Endothelial cell of umbilical vein (primary cell): Measurements from ENCODE around the gene FSTL1. TPM values are rescaled to one million over a fixed set of nuclear protein-coding genes. Genes with fewer than 3 reads are reported as not detected.

Experiments
- BruUV-seq: library from RNA; stranded (reverse); fragments of 400-500 nt; replicated peaks from 2 replicates; lab custom pipeline; 2021; lab: Mats Ljungman, UMichigan
- CTCF ChIA-PET: fragments of 300-600, 350-600 bp; sonication (Branson Sonifier 250); formaldehyde crosslinking; loops from one replicate; lab custom pipeline; 2021; ENCODE audit warnings: antibody characterized with exemption, inconsistent platforms; lab: Charles Lee
- POLR2A ChIA-PET: fragments of 300-600, 350-600 bp; sonication (Branson Sonifier 250); formaldehyde crosslinking; loops from one replicate; lab custom pipeline; 2021; ENCODE audit warnings: antibody characterized with exemption, inconsistent platforms; lab: Charles Lee
- DNase-seq: peaks from one replicate; pipeline ENCODE4 v3.0.0-alpha.2; 2011; ENCODE audit warnings: low read depth, low spot score
- FAIRE-seq: peaks from 2 replicates; lab custom pipeline; 2011; peaks lifted over from hg19 to GRCh38; lab: Jason Lieb, UNC
- H2AFZ ChIP-seq: 2 replicates; pipeline ENCODE4 v1.6.0; 2012; ENCODE audit warnings: low read depth, low read length, control low read depth, inconsistent platforms
- H3K27ac ChIP-seq: 2 replicates; pipeline ENCODE4 v1.5.1; 2011; ENCODE audit warnings: low read depth, mild to moderate bottlenecking, control low read depth, low read length, moderate library complexity; ENCODE audit not compliant: insufficient read depth
- H3K27me3 ChIP-seq, 2 experiments: 2 replicates each; pipeline versions ENCODE4 v1.6.0 to v1.6.1; 2011; ENCODE audit warnings: low read length in 2 of 2, mixed read lengths in 1 of 2; ENCODE audit not compliant: control insufficient read depth in 2 of 2, insufficient read depth in 2 of 2
- H3K36me3 ChIP-seq, 2 experiments: 2 replicates in 1 of 2; 3 replicates in 1 of 2; pipeline ENCODE4 v1.5.1; 2011; ENCODE audit warnings: low read length in 2 of 2, mild to moderate bottlenecking in 1 of 2, moderate library complexity in 1 of 2; ENCODE audit not compliant: control insufficient read depth in 2 of 2, insufficient read depth in 2 of 2; ENCODE audit errors: extremely low read depth in 1 of 2
- H3K4me1 ChIP-seq: 3 replicates; pipeline ENCODE4 v1.5.1; 2011; ENCODE audit warnings: mild to moderate bottlenecking, low read length; ENCODE audit not compliant: control insufficient read depth, insufficient read depth; ENCODE audit errors: extremely low read depth
- H3K4me2 ChIP-seq: 2 replicates; pipeline ENCODE4 v1.6.1; 2011; ENCODE audit warnings: low read length, control low read depth, mixed read lengths; ENCODE audit not compliant: insufficient read depth
- H3K4me3 ChIP-seq, 3 experiments: fragments of 200-600 bp in 1 of 3; sonication (generic), shearing (Covaris generic) in 1 of 3; replicated peaks in 1 of 3; 2 replicates each; pipeline ENCODE4 v1.5.1; 2011 to 2016; ENCODE audit warnings: control low read depth in 3 of 3, low read length in 3 of 3, mild to moderate bottlenecking in 2 of 3, inconsistent platforms in 1 of 3, low read depth in 1 of 3, moderate library complexity in 1 of 3; ENCODE audit not compliant: insufficient read depth in 1 of 3
- H3K79me2 ChIP-seq: 2 replicates; pipeline ENCODE4 v1.6.0; 2012; ENCODE audit warnings: low read length, inconsistent platforms; ENCODE audit not compliant: control insufficient read depth, insufficient read depth
- H3K9ac ChIP-seq: replicated peaks from 2 replicates; pipeline ENCODE3; 2011; ENCODE audit warnings: low read length, control low read depth; ENCODE audit not compliant: insufficient read depth; ENCODE audit errors: extremely low read depth
- H3K9me1 ChIP-seq: replicated peaks from 3 replicates; pipeline ENCODE4 v1.6.0; 2011; ENCODE audit warnings: mild to moderate bottlenecking, low read length; ENCODE audit not compliant: control insufficient read depth, insufficient read depth; ENCODE audit errors: extremely low read depth
- H3K9me3 ChIP-seq: replicated peaks from 2 replicates; pipeline ENCODE4 v1.5.1; 2012; ENCODE audit warnings: low read length, inconsistent platforms; ENCODE audit not compliant: control insufficient read depth, insufficient read depth
- H4K20me1 ChIP-seq: replicated peaks from 2 replicates; pipeline ENCODE3; 2011; ENCODE audit warnings: mild to moderate bottlenecking, low read length; ENCODE audit not compliant: control insufficient read depth, insufficient read depth; ENCODE audit errors: extremely low read depth
- EZH2 ChIP-seq: IDR thresholded peaks from 2 replicates; pipeline ENCODE4 v1.6.1; 2012; ENCODE audit warnings: borderline replicate concordance, low read depth, mild to moderate bottlenecking, moderate library complexity, low read length, inconsistent platforms; ENCODE audit not compliant: severe bottlenecking
- FOS ChIP-seq: IDR thresholded peaks from 2 replicates; pipeline ENCODE4 v1.6.1; 2011; ENCODE audit warnings: mild to moderate bottlenecking, low read length, moderate library complexity, borderline replicate concordance; ENCODE audit not compliant: insufficient read depth
- GATA2 ChIP-seq: IDR thresholded peaks from 2 replicates; pipeline ENCODE4 v1.7.0; 2011; ENCODE audit warnings: low read depth, mild to moderate bottlenecking, moderate library complexity, mixed read lengths, low read length; ENCODE audit not compliant: insufficient read length, insufficient read depth
- JUN ChIP-seq: IDR thresholded peaks from 2 replicates; pipeline ENCODE4 v1.6.1; 2011; ENCODE audit warnings: borderline replicate concordance, low read depth; ENCODE audit not compliant: insufficient read length, insufficient read depth
- MAX ChIP-seq: IDR thresholded peaks from 2 replicates; pipeline ENCODE4 v1.6.1; 2011; ENCODE audit not compliant: insufficient read depth, insufficient read length
- MYC ChIP-seq: IDR thresholded peaks from one replicate; pipeline ENCODE4 v1.6.1; 2011; ENCODE audit warnings: mild to moderate bottlenecking, low read depth, low read length
- POLR2A ChIP-seq: IDR thresholded peaks from 2 replicates; pipeline ENCODE4 v1.6.1; 2012; ENCODE audit warnings: low read depth, mild to moderate bottlenecking, control low read depth, low read length
- POLR2AphosphoS5 ChIP-seq: IDR thresholded peaks from 2 replicates; pipeline ENCODE4 v1.6.1; 2012; ENCODE audit warnings: low read depth, mild to moderate bottlenecking, control low read depth, low read length, moderate library complexity; ENCODE audit not compliant: insufficient read depth
- dilution Hi-C: fragments of 300-500 bp; cut with MboI; formaldehyde crosslinking; loops from one replicate; pipeline ENCODE4 v1.15.0; 2019; ENCODE audit warnings: low sequenced_read_pairs; ENCODE audit not compliant: extremely low pct_ligation_motif_present
- intact Hi-C: fragments of 100-400 bp; cut with micrococcal nuclease; formaldehyde crosslinking; loops from one replicate; pipeline ENCODE4 v1.10.0; 2022
- polyA plus RNA-seq, 4 experiments: library from polyadenylated mRNA; depleted of rRNA in 3 of 4; stranded (reverse) in 3 of 4; unstranded in 1 of 4; fragments of >200 nt; gene quantifications; 2 replicates each; pipeline versions ENCODE4 v1.2.1 to v1.2.3, GENCODE V29; 2011 to 2012; ENCODE audit warnings: missing spikeins in 1 of 4
- total RNA-seq: library from RNA; stranded (reverse); gene quantifications from 2 replicates; pipeline ENCODE4 v1.2.3, GENCODE V29; 2021
- TF ChIP-seq, protein P1 (sequence below), 2 donors: IDR thresholded peaks; 1 replicate in 1 of 2; 2 replicates in 1 of 2; pipeline ENCODE4 v1.5.1; 2011; ENCODE audit warnings: low read length in 2 of 2, mild to moderate bottlenecking in 2 of 2, moderate library complexity in 2 of 2, control low read depth in 1 of 2, inconsistent platforms in 1 of 2, low read depth in 1 of 2; ENCODE audit not compliant: insufficient read depth in 1 of 2; ENCODE audit errors: extremely low read depth in 1 of 2

Gene FSTL1
- total and polyA plus RNA-seq, 2 donors (not counting 3 experiments of a cell fraction or from before 2014, with no cell fraction given): 235 to 562 TPM

GRCh38 chr3:120420360-120420759 lies 30.4 kb downstream of the FSTL1 start:
- H3K4me2 ChIP-seq: no peak overlapping the region
- H3K9ac ChIP-seq: no peak overlapping the region
- H3K27me3 ChIP-seq: no peaks in the 10 kb centered on the region
- intact Hi-C loops: no loop called here
- H3K79me2 ChIP-seq: peaks cover 22% of the 10 kb centered on the region
- ChIA-PET CTCF (interaction anchor here (1.1 to 9.5 kb wide), 7 partner anchors 20 to 375 kb away, joined by 3 to 367 read pairs (median 6); partner anchors contain the start of gene FSTL1), POLR2A (interaction anchor here (1.1 kb wide), 1 partner anchor 139 kb away, joined by 3 read pairs; no protein-coding TSS in a partner anchor)
- DNase-seq (no peak), FAIRE-seq (no peak)
- dilution Hi-C loops: no loop called here
- peaks cover 0 to 5% of the 10 kb centered on the region in 2 experiments for H3K36me3 ChIP-seq
- peaks cover 29% of the 10 kb centered on the region for H3K4me1 ChIP-seq
- no peak overlapping the region for H3K27ac ChIP-seq
- H3K9me1 ChIP-seq: no peaks in the 10 kb centered on the region
- H3K9me3 ChIP-seq: no peaks in the 10 kb centered on the region
- H4K20me1 ChIP-seq: no peaks in the 10 kb centered on the region
- no peak overlapping the region for H3K4me3 ChIP-seq
- no TSS peak for BruUV-seq
- TF ChIP-seq JUN (no peak), MAX (no peak), GATA2 (no peak)
- H2AFZ ChIP-seq: no peak overlapping the region

DNA sequence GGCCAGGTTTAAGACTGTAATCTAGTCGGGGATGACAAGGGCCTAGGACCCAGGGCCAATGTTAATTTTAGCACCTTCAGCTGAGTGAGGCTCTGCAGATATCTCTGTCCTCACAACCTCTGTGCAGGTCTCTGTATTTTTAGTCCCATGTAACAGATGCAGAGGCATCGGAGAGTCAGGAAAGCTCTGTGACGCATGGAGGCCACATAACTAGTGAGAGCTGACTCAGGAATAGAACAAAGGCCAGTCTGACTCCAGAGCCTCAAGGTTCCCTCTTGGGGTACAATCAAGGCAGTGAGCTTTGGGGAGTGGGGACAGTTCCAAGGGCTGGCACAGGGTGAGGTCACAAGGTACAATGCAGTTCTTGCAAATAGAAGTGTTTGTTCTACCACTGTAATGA lies 31.0 kb downstream of the FSTL1 start:
- Histone ChIP-seq H3K4me1 (peaks cover 29% of the 10 kb centered on the region), H3K27ac (no peak overlapping the region), H3K79me2 (peaks cover 21% of the 10 kb centered on the region)

More for the DNA sequence above, 31.0 kb downstream of the FSTL1 start:
- no peak for DNase-seq
- Histone ChIP-seq H3K9me1 (no peaks in the 10 kb centered on the region), H3K27me3 (no peaks in the 10 kb centered on the region), H3K9ac (no peak overlapping the region), H3K4me2 (no peak overlapping the region), H3K4me3 (no peak overlapping the region), H2AFZ (no peak overlapping the region), H3K36me3 (peaks cover 0 to 4% of the 10 kb centered on the region in 2 experiments), H4K20me1 (no peaks in the 10 kb centered on the region), H3K9me3 (no peaks in the 10 kb centered on the region)
- BruUV-seq: no TSS peak
- no peak for FAIRE-seq
- CTCF ChIA-PET: interaction anchor here (1.1 to 9.5 kb wide), 7 partner anchors 20 to 375 kb away, joined by 3 to 367 read pairs (median 6); partner anchors contain the start of gene FSTL1
- TF ChIP-seq POLR2AphosphoS5 (no peak), POLR2A (no peak), GATA2 (no peak), EZH2 (no peak), FOS (no peak), MYC (no peak), JUN (no peak)
- TF ChIP-seq, protein P1, sequence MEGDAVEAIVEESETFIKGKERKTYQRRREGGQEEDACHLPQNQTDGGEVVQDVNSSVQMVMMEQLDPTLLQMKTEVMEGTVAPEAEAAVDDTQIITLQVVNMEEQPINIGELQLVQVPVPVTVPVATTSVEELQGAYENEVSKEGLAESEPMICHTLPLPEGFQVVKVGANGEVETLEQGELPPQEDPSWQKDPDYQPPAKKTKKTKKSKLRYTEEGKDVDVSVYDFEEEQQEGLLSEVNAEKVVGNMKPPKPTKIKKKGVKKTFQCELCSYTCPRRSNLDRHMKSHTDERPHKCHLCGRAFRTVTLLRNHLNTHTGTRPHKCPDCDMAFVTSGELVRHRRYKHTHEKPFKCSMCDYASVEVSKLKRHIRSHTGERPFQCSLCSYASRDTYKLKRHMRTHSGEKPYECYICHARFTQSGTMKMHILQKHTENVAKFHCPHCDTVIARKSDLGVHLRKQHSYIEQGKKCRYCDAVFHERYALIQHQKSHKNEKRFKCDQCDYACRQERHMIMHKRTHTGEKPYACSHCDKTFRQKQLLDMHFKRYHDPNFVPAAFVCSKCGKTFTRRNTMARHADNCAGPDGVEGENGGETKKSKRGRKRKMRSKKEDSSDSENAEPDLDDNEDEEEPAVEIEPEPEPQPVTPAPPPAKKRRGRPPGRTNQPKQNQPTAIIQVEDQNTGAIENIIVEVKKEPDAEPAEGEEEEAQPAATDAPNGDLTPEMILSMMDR (IDR thresholded peaks at IDR 0.05; ENCODE audit: extremely low read depth in 1 of 2, insufficient read depth in 1 of 2, low read depth in 1 of 2, low read length in 2 of 2): no peak
- dilution Hi-C loops (no loop called here), intact Hi-C loops (loop anchor here (1.0 to 5.0 kb wide), 2 partner anchors 88 to 258 kb away; no protein-coding TSS in a partner anchor)
- POLR2A ChIA-PET: no interaction called here
